ENCODE data around the gene FN3KRP.
A peak's percentile ranks its signal among the peaks of the same experiment; 100 is the strongest.

GRCh38 chr17:82698974-82699442 lies 17.5 kb upstream of the FN3KRP start:
- no peak for TF ChIP-seq CTCF (IDR thresholded peaks at IDR 0.05)
- TF ChIP-seq POLR2A (IDR thresholded peaks at IDR 0.05) = no peak
- peak; percentile 1 for TF ChIP-seq POLR2AphosphoS5 (IDR thresholded peaks at IDR 0.05)

Data from gastroesophageal sphincter (tissue), 3 donors.